ENCODE data around the gene IFI6. TPM values are rescaled to one million over a fixed set of nuclear protein-coding genes. Genes with fewer than 3 reads are reported as not detected.

The IFI6 gene
- total and polyA plus RNA-seq, 2 of the 8 experiments (the other 6 are each of a cell fraction or from before 2014, with no cell fraction given) = 6.1 to 13.2 TPM

DNA sequence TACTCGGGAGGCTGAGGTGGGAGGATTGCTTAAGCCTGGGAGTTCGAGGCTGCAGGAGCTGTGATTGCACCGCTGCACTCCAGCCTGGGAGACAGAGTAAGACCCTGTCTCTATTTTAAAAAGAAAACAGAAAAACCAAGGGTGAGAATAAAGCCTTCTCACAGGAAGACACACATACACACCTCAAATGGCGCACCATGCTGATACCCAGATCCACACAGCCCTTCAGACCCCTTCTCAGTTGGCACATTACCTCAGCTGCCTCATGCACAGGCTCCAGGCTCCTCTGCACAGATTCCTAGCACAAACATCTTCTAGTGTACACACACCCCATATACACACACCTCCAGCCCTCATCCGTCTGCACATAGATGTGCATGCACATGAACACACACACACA, 44.9 kb downstream of the IFI6 start (continued):
- TF ChIP-seq, protein P1, sequence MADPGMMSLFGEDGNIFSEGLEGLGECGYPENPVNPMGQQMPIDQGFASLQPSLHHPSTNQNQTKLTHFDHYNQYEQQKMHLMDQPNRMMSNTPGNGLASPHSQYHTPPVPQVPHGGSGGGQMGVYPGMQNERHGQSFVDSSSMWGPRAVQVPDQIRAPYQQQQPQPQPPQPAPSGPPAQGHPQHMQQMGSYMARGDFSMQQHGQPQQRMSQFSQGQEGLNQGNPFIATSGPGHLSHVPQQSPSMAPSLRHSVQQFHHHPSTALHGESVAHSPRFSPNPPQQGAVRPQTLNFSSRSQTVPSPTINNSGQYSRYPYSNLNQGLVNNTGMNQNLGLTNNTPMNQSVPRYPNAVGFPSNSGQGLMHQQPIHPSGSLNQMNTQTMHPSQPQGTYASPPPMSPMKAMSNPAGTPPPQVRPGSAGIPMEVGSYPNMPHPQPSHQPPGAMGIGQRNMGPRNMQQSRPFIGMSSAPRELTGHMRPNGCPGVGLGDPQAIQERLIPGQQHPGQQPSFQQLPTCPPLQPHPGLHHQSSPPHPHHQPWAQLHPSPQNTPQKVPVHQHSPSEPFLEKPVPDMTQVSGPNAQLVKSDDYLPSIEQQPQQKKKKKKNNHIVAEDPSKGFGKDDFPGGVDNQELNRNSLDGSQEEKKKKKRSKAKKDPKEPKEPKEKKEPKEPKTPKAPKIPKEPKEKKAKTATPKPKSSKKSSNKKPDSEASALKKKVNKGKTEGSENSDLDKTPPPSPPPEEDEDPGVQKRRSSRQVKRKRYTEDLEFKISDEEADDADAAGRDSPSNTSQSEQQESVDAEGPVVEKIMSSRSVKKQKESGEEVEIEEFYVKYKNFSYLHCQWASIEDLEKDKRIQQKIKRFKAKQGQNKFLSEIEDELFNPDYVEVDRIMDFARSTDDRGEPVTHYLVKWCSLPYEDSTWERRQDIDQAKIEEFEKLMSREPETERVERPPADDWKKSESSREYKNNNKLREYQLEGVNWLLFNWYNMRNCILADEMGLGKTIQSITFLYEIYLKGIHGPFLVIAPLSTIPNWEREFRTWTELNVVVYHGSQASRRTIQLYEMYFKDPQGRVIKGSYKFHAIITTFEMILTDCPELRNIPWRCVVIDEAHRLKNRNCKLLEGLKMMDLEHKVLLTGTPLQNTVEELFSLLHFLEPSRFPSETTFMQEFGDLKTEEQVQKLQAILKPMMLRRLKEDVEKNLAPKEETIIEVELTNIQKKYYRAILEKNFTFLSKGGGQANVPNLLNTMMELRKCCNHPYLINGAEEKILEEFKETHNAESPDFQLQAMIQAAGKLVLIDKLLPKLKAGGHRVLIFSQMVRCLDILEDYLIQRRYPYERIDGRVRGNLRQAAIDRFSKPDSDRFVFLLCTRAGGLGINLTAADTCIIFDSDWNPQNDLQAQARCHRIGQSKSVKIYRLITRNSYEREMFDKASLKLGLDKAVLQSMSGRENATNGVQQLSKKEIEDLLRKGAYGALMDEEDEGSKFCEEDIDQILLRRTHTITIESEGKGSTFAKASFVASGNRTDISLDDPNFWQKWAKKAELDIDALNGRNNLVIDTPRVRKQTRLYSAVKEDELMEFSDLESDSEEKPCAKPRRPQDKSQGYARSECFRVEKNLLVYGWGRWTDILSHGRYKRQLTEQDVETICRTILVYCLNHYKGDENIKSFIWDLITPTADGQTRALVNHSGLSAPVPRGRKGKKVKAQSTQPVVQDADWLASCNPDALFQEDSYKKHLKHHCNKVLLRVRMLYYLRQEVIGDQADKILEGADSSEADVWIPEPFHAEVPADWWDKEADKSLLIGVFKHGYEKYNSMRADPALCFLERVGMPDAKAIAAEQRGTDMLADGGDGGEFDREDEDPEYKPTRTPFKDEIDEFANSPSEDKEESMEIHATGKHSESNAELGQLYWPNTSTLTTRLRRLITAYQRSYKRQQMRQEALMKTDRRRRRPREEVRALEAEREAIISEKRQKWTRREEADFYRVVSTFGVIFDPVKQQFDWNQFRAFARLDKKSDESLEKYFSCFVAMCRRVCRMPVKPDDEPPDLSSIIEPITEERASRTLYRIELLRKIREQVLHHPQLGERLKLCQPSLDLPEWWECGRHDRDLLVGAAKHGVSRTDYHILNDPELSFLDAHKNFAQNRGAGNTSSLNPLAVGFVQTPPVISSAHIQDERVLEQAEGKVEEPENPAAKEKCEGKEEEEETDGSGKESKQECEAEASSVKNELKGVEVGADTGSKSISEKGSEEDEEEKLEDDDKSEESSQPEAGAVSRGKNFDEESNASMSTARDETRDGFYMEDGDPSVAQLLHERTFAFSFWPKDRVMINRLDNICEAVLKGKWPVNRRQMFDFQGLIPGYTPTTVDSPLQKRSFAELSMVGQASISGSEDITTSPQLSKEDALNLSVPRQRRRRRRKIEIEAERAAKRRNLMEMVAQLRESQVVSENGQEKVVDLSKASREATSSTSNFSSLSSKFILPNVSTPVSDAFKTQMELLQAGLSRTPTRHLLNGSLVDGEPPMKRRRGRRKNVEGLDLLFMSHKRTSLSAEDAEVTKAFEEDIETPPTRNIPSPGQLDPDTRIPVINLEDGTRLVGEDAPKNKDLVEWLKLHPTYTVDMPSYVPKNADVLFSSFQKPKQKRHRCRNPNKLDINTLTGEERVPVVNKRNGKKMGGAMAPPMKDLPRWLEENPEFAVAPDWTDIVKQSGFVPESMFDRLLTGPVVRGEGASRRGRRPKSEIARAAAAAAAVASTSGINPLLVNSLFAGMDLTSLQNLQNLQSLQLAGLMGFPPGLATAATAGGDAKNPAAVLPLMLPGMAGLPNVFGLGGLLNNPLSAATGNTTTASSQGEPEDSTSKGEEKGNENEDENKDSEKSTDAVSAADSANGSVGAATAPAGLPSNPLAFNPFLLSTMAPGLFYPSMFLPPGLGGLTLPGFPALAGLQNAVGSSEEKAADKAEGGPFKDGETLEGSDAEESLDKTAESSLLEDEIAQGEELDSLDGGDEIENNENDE (IDR thresholded peaks at IDR 0.05; ENCODE audit: insufficient replicate concordance, low read length) = no peak
- TF ChIP-seq RNF2 (IDR thresholded peaks at IDR 0.05; ENCODE audit: borderline replicate concordance, low read depth, low read length, missing control alignments, poor library complexity, severe bottlenecking) = no peak

All from H1 (cell line).